Tibial artery (tissue), 4 donors: Measurements from ENCODE around the gene BICC1.
A peak's percentile ranks its signal among the peaks of the same experiment; 100 is the strongest.

Experiments
- DNase-seq, 2 donors: peaks; one replicate each; pipeline ENCODE4 v3.0.0-alpha.2; 2019
- H3K27ac ChIP-seq, 2 donors: fragments of 200-600 bp; sonication (generic) in 1 of 2; 1 replicate in 1 of 2; 2 replicates in 1 of 2; pipeline ENCODE4 v1.5.1; 2018 to 2019; ENCODE audit warnings: mild to moderate bottlenecking in 1 of 2
- H3K27me3 ChIP-seq, 2 donors: fragments of 200-600 bp; sonication (generic) in 1 of 2; one replicate each; pipeline versions ENCODE4 v1.5.1 to v1.6.0; 2016 to 2019
- H3K36me3 ChIP-seq, 3 donors: fragments of 200-600 bp; sonication (generic) in 2 of 3; one replicate each; pipeline ENCODE4 v1.5.1; 2016 to 2019; ENCODE audit warnings: mild to moderate bottlenecking in 2 of 3
- H3K4me1 ChIP-seq, 4 donors: fragments of 200-600 bp; sonication (generic) in 2 of 4; 1 replicate in 3 of 4; 2 replicates in 1 of 4; pipeline ENCODE4 v1.5.1; 2016 to 2019
- H3K4me3 ChIP-seq, 2 donors: fragments of 200-600 bp; sonication (generic) in 1 of 2; 1 replicate in 1 of 2; 2 replicates in 1 of 2; pipeline ENCODE4 v1.5.1; 2018 to 2019; ENCODE audit warnings: mild to moderate bottlenecking in 2 of 2
- H3K9me3 ChIP-seq, 3 donors: fragments of 200-600 bp; sonication (generic) in 1 of 3; one replicate each; pipeline ENCODE4 v1.5.1; 2016 to 2019
- intact Hi-C: fragments of 100-400 bp; cut with DNase I; formaldehyde crosslinking; loops from one replicate; pipeline ENCODE4 v1.15.0; 2023; ENCODE audit warnings: low total_unique reads
- TF ChIP-seq, protein P1 (sequence below), 2 experiments: fragments of 200-600 bp in 1 of 2; fragments of 450-650 bp in 1 of 2; IDR thresholded peaks; one replicate each; pipeline ENCODE4 v1.5.1; 2017 to 2019; ENCODE audit warnings: antibody characterized with exemption in 2 of 2, mild to moderate bottlenecking in 1 of 2, moderate library complexity in 1 of 2

The BICC1 gene

GRCh38 chr10:58830697-58831096, 318.0 kb downstream of the BICC1 start:
- peaks cover 0 to 12% (median 0%) of the 10 kb centered on the region in 4 donors for H3K4me1 ChIP-seq
- H3K27ac ChIP-seq, result no peak overlapping the region
- TF ChIP-seq, protein P1, sequence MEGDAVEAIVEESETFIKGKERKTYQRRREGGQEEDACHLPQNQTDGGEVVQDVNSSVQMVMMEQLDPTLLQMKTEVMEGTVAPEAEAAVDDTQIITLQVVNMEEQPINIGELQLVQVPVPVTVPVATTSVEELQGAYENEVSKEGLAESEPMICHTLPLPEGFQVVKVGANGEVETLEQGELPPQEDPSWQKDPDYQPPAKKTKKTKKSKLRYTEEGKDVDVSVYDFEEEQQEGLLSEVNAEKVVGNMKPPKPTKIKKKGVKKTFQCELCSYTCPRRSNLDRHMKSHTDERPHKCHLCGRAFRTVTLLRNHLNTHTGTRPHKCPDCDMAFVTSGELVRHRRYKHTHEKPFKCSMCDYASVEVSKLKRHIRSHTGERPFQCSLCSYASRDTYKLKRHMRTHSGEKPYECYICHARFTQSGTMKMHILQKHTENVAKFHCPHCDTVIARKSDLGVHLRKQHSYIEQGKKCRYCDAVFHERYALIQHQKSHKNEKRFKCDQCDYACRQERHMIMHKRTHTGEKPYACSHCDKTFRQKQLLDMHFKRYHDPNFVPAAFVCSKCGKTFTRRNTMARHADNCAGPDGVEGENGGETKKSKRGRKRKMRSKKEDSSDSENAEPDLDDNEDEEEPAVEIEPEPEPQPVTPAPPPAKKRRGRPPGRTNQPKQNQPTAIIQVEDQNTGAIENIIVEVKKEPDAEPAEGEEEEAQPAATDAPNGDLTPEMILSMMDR (IDR thresholded peaks at IDR 0.05), result no peak
- H3K9me3 ChIP-seq, result no peaks in the 10 kb centered on the region
- no peak for DNase-seq
- intact Hi-C loops, result no loop called here
- H3K36me3 ChIP-seq, result no peaks in the 10 kb centered on the region
- no peak overlapping the region for H3K4me3 ChIP-seq
- H3K27me3 ChIP-seq, result no peaks in the 10 kb centered on the region

DNA sequence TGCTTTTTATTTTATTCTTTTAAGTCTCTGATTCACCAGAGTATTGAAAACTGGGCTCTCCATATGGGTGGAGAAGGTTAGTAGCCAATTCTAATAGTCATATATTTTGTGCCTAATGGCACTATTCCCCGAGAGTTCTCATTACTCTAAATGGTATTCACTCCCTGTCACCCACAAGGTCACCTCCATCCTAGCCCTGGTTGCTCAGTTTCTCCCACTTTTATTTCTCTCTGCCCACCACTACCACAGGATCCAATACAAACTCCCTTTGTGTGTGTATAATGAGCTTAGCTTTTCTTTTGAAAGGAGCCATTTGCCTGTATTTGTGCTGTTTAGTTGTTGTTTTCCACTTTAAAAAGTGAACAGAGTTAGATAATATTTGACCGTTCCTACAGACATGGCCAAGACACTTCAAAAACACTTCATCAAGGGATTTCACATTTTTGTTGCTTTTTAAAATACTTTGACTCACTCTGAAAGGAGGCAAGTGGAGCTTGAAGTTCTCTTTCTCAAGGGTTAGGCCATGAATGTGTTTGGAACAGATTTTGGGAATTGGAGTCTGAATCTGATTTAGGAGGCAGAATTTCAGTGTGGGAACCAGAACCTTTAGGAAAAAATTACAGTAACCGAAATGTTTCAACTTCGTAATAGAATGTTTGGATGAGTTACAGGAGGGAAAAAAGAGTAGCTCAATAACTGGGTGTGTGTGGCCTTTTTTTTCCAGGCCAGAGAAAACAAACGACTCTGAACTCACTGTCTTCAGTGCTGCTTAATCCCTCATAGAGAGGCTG, 321.3 kb downstream of the BICC1 start:
- Histone ChIP-seq H3K4me3 (no peak overlapping the region), H3K27ac (peak overlapping the region; percentile 12 to 32), H3K4me1 (peaks cover 0 to 12% (median 0%) of the 10 kb centered on the region in 4 donors), H3K36me3 (no peaks in the 10 kb centered on the region), H3K27me3 (no peaks in the 10 kb centered on the region), H3K9me3 (no peaks in the 10 kb centered on the region)
- TF ChIP-seq, protein P1 (IDR thresholded peaks at IDR 0.05), result no peak
- intact Hi-C loops, result no loop called here
- no peak for DNase-seq

- DNase-seq, result no peak
- Histone ChIP-seq H3K4me1 (peaks cover 0 to 12% (median 0%) of the 10 kb centered on the region in 4 donors), H3K27ac (no peak overlapping the region), H3K4me3 (no peak overlapping the region), H3K36me3 (no peaks in the 10 kb centered on the region), H3K9me3 (no peaks in the 10 kb centered on the region), H3K27me3 (no peaks in the 10 kb centered on the region)
- TF ChIP-seq, protein P1 (IDR thresholded peaks at IDR 0.05), result no peak
- intact Hi-C loops, result no loop called here
Observed at GRCh38 chr10:58836176-58836700, 323.6 kb downstream of the BICC1 start.

GRCh38 chr10:58836991-58837575, 324.4 kb downstream of the BICC1 start:
- Histone ChIP-seq H3K9me3 (no peaks in the 10 kb centered on the region), H3K27me3 (no peaks in the 10 kb centered on the region), H3K4me1 (peaks cover 0 to 12% (median 0%) of the 10 kb centered on the region in 4 donors), H3K4me3 (no peak overlapping the region), H3K27ac (no peak overlapping the region), H3K36me3 (no peaks in the 10 kb centered on the region)
- DNase-seq, result no peak
- intact Hi-C loops, result no loop called here
- TF ChIP-seq, protein P1 (IDR thresholded peaks at IDR 0.05), result no peak

DNA sequence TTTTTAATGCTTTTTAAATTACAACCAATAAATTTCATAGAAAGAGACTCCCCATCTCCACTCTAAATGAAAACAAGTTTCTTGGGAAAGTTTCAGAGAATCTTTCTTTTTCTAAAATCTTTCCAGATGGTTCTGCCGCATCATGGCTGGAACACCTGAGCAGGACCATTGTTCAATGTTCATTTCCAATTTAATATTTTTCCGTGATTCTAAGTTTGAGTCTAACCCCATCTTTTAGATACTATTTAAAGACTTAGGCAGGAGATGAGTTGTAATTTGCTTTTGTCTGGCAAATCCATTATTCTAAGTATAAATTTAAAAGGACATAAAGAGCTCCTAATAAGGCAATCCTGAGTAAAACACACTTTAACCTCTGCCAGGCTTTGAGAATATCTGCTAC, 325.2 kb downstream of the BICC1 start:
- no peaks in the 10 kb centered on the region for H3K36me3 ChIP-seq
- TF ChIP-seq, protein P1 (IDR thresholded peaks at IDR 0.05), result no peak
- no peaks in the 10 kb centered on the region for H3K9me3 ChIP-seq
- no peaks in the 10 kb centered on the region for H3K27me3 ChIP-seq
- no peak overlapping the region for H3K27ac ChIP-seq
- peaks cover 0 to 12% (median 0%) of the 10 kb centered on the region in 4 donors for H3K4me1 ChIP-seq
- intact Hi-C loops, result no loop called here
- DNase-seq, result no peak
- no peak overlapping the region for H3K4me3 ChIP-seq
